ENCODE measurements around the gene TLE4.
A peak's percentile ranks its signal among the peaks of the same experiment; 100 is the strongest.
"Not testable (repeated sequence)": the region's sequence is repeated elsewhere in the genome, so short reads cannot be mapped to it uniquely, and the experiment has no call there.

Gene TLE4

DNA sequence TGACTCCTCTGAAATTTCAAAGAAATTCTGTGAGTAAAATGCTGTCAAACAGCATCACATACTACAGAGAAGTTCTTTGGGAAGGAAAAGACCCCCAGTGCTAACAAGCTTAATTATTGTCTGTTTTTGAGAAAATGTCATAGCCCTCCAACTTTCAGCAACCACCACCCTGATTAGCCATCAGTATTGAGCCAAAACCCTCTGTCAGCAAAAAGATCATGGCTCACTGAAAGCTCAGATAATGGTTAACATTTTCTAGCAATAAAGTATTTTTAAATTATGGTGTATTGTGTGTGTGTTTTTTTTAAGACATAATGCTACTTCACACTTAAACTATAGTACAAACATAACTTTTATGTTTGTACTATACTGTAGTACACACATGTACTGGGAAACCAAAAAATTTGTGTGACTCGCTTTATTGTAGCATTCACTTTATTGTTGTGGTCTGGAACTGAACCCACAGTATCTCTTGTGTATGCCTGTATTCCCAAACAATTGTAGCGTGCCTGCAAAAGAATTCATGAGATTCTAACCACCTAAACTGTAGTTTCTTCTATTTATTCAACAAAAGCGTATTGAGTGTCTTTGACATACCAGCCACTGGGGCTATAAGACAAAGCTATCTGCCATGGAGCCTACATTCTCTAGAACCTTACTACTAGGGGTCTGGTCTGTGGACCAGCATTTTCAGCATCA is 31.6 kb downstream of the TLE4 start:
- no peak for DNase-seq
- no peak for TF ChIP-seq POLR2A (IDR thresholded peaks at IDR 0.05; ENCODE audit: low read length)
- TF ChIP-seq GATA1 (IDR thresholded peaks at IDR 0.05; ENCODE audit: low read depth, low read length) = no peak

DNA sequence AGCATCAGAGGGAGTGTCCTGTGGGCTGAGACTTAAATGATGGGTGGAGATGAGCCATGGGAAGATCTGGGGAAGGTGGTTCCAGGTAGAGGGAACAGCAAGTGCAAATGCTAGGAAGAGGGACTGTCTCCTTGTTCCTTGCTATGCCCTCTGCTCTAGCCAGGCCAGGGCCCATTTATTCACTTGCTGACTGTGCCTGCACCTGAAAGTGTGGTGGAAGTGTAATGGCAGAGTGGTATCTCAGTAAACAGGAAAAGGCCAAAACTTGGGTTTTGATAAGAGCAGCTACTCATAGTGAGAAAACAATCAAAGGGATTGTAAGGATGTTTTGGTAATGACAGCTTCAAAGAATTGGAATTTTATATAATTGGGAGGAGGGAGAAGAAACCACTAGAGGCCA is 32.4 kb downstream of the TLE4 start:
- no peak for DNase-seq
- TF ChIP-seq POLR2A (IDR thresholded peaks at IDR 0.05; ENCODE audit: low read length) (no peak), GATA1 (IDR thresholded peaks at IDR 0.05; ENCODE audit: low read depth, low read length) (no peak)

DNA sequence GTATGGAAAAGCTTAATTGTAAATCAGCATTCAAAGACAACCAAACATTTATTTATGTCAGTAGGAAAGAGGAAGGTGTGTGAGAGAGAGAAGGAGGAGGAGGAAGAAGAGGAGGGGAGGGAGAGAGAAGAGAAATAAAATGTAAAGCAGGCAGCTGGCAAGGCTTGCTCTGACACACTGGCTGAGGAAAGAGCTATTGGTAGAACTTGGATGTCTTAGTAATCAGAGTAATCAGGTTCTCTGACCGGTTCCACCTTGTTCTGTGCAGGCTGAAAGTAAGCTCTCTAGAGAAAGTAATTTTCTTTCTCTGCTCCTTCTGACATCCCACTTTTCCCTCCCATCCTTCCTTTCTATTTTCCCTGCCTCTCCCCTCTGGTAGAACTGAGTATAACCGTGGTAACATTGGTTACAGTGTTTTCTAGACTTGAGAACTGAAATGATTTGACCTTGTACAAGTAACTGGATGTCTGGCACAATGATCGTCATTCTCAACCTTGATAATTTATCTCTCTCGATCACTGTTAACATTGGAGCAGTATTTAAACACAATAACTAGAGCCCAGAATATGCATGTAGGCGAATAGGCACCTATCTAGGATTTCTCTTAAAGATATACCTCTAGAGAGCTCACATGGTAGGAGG is 33.3 kb downstream of the TLE4 start:
- no peak for TF ChIP-seq GATA1 (IDR thresholded peaks at IDR 0.05; ENCODE audit: low read depth, low read length)
- TF ChIP-seq POLR2A (IDR thresholded peaks at IDR 0.05; ENCODE audit: low read length) = no peak
- no peak for DNase-seq

DNA sequence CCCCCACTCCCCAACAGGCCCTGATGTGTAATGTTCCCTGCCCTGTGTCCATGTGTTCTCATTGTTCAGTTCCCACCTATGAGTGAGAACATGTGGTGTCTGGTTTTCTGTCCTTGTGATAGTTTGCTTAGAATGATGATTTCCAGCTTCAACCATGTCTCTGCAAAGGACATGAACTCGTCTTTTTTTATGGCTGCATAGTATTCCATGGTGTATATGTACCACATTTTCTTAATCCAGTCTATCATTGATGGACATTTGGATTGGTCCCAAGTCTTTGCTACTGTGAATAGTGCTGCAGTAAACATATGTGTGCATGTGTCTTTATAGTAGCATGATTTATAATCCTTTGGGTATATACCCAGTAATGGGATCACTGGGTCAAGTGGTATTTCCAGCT is 34.8 kb downstream of the TLE4 start:
- DNase-seq = not testable (repeated sequence)

DNA sequence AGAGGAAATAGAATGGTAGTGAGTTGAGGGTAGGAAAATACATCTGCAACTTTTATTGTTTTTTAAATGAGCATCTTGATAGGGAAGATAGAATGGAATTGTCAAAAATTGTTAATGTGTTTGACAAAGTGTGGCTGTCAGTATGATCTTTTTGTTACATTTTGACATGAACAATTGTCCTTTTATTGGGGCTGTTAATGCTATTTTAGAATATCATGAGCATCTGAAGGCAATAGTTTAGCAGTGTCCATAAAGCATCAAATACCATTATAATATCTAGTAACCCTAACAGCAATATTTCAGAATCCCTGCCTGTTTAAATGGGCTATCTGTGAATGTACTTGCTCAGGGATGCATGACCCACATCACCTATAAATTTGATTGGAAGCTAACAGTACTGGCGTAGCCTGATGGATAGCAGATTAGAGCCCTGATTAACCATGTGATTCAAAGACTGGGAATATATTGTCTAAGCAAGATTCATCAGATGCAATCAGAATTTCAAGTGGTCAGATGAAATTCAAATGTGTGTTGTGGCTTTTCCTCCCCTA is 37.8 kb downstream of the TLE4 start:
- DNase-seq = no peak
- TF ChIP-seq POLR2A (IDR thresholded peaks at IDR 0.05; ENCODE audit: low read length) (no peak), GATA1 (IDR thresholded peaks at IDR 0.05; ENCODE audit: low read depth, low read length) (no peak)

DNA sequence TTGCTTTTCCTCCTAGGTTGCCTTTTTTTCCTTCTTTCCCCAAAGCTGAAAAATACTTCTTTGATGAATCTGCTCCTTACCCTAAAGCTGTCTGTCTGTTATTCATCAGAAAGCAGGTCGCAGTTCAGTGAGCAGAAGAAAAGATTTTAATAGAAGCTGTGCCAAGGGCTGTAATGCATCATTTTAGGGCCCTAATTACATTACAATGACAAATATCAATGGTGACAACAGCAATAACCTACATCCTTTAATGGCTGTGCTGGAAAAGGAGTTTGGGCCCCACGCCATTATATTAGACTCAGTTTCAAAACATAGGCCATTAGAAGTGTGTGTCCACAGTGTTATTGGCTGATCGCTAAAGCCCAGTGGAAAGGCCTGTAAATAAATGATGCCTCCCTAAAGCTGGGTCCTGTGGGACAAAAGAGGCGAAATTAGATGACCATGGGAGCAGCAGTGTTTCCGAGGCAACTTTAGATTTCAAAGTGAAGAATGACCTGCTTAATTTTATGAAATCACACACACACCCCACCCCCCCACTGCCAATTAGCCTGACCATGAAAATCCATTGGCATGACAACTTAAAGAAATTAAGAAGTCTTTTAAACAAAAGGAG is 38.4 kb downstream of the TLE4 start:
- TF ChIP-seq GATA1 (IDR thresholded peaks at IDR 0.05; ENCODE audit: low read depth, low read length) (no peak), POLR2A (IDR thresholded peaks at IDR 0.05; ENCODE audit: low read length) (no peak)
- DNase-seq = no peak

DNA sequence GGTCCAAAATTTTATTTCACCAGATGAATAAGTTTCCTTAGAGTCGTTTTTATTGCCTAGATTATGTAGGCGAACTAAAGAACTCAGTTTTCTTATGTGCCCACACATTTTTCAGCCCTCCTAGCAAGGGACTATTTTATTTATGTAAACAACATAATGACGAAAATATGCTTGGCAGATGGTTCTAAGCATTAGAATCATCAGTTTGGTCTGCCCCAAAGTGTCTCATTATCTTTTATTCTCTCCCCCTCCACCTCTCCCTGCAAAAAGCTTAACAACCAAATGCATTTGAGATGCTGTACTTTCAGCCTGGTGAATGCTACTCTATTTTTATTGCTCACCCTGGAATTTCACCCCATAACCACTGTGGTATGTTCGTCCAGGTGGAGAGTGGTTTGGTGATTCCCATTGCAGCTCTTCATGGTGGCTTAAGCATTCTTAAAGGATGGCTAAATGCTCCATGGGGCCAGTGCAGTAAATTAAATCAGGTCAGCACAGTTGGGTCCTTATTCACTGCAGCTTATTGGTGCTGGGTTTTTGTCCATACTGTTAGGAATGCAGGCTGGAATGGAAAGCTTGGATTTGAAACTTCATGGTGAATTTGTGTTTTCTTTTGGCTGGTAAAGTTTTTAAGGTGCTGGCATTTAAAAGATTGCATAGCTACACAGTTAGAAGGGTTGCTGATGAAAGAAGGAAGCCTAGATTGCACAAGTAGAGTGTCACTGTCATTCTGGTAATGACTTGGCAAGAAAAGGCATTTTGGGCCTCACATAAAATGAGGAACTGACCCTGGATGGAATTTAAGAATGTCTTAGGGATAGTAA is 39.2 kb downstream of the TLE4 start:
- no peak for TF ChIP-seq POLR2A (IDR thresholded peaks at IDR 0.05; ENCODE audit: low read length)
- TF ChIP-seq GATA1 (IDR thresholded peaks at IDR 0.05; ENCODE audit: low read depth, low read length) = no peak
- peak in 1 of 2 experiments; percentile 43 for DNase-seq

DNA sequence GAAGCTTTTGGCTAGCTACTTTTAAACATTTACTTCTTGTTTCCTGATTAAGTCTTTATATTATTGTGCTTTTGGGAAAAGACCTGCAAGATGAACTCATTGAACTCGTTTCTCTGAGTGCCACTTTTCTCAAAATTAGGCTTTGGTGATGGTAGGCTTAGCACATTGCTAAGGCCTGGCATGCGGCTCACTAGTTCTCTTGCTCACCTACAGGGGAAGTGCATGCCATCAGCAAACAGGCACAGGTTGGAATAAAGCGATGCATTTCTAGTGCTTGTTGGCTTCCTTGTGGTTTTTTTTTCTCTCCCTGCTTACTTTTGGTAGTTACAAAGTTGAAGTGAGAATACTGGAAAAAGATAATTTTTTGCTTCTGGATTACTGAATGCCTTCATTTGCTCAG is 41.4 kb downstream of the TLE4 start:
- TF ChIP-seq POLR2A (IDR thresholded peaks at IDR 0.05; ENCODE audit: low read length) (no peak), GATA1 (IDR thresholded peaks at IDR 0.05; ENCODE audit: low read depth, low read length) (no peak)

DNA sequence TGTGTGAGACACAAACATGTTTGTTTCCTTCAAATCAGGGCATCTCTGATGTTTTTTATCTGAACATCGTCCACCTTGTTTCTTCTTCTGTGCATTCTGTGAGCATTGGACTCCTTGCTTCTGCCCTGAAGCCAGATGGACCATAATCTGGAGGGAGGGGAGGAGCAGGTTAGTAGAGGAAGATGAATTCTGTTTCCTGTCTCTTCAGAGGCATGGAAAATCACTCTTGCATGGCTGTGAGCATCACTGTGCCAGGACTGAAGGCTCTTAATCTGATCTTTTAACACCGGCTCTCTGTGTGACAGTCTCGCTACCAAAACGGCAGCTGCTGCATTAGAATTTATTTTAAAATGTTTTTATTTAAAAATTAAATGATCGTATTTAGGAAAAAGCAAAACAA is 43.3 kb downstream of the TLE4 start:
- no peak for DNase-seq
- TF ChIP-seq GATA1 (IDR thresholded peaks at IDR 0.05; ENCODE audit: low read depth, low read length) = no peak
- TF ChIP-seq POLR2A (IDR thresholded peaks at IDR 0.05; ENCODE audit: low read length) = no peak

More for the DNA sequence above, 41.4 kb downstream of the TLE4 start:
- DNase-seq = no peak

DNA sequence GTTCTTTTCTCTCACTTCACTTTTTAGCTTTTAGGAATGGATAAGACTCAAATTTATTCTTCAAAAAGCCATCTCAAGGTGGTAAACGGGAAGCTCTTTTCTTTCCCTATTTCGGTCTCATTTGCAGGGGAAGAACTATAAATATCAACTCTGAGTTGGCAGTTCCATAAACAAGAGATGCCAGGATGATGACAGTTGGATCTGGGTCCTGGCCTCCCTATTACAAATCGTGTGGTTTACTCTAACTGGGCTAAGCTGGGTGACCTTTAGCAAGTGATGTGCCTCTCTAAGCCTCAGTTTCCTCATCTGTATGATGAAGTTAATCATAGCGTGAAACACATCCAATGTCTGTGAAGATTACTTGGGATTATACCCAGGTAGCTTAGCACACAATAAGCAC is 44.2 kb downstream of the TLE4 start:
- no peak for DNase-seq
- no peak for TF ChIP-seq GATA1 (IDR thresholded peaks at IDR 0.05; ENCODE audit: low read depth, low read length)
- TF ChIP-seq POLR2A (IDR thresholded peaks at IDR 0.05; ENCODE audit: low read length) = no peak

DNA sequence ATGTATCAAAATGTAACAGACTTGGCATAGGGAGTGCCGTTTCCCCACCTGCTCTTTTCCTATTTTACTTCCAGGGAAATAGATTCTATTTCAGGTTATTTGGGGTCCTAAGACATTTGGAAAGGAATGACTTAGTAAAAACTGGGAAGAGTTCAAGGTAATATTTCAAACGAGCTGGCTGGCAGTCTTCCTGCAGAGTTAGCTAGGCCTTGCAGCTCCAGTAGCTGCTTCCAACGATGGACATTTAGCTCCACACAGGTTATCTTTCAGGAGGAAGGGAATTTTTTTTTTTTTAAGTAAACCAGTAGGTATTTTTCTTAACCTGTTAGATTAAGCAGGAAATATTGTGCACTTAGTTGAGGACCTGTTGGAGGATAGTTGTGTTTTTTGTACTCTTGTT is 45.2 kb downstream of the TLE4 start:
- no peak for DNase-seq
- TF ChIP-seq GATA1 (IDR thresholded peaks at IDR 0.05; ENCODE audit: low read depth, low read length) (no peak), POLR2A (IDR thresholded peaks at IDR 0.05; ENCODE audit: low read length) (no peak)

DNA sequence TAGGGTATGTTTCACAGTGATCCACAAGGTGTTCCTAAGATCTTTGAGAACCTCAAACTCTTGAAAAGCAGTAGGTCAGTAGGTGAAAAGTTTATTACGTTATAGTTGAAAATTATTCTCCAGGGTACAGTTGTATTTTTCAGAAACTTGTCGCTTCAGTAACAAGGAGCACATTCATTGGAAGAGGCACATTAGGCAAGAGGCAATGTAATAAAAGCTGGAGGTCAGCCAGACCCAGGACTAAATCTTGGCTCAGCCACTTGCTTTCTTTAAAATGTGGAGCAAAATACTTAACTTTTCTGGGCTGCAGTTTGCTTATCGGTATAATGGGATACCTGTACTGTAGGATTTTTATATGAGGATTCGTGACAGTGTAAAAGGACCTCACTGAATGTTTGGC is 45.6 kb downstream of the TLE4 start:
- TF ChIP-seq GATA1 (IDR thresholded peaks at IDR 0.05; ENCODE audit: low read depth, low read length) (no peak), POLR2A (IDR thresholded peaks at IDR 0.05; ENCODE audit: low read length) (no peak)
- DNase-seq = no peak

DNA sequence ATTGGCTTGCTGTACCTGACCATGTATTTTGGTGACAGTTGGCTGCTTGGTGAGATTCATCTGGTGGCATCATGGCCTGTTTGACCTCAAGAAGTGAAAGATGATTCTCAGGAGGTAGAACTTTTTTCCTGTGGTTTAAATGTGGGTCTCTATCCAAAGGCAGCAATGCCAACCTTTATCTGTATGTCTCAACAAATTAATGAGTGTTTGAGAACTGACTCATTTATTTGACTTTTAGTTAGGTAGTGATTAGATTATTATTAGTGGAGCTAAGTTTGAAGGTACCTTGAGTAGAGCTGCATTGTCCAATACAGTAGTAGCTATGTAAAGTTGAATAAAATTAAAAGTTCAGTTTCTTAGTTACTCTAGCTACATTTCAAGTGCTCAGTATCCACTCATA is 48.2 kb downstream of the TLE4 start:
- TF ChIP-seq GATA1 (IDR thresholded peaks at IDR 0.05; ENCODE audit: low read depth, low read length) = no peak
- TF ChIP-seq POLR2A (IDR thresholded peaks at IDR 0.05; ENCODE audit: low read length) = no peak
- DNase-seq = no peak

Data from erythroblast (primary cell).